Endothelial cell of umbilical vein (primary cell): ENCODE results near the gene HLX. TPM values are rescaled to one million over a fixed set of nuclear protein-coding genes. Genes with fewer than 3 reads are reported as not detected.

Experiments
- BruUV-seq: library from RNA; stranded (reverse); fragments of 400-500 nt; replicated peaks from 2 replicates; lab custom pipeline; 2021; lab: Mats Ljungman, UMichigan
- CTCF ChIA-PET: fragments of 300-600, 350-600 bp; sonication (Branson Sonifier 250); formaldehyde crosslinking; loops from one replicate; lab custom pipeline; 2021; ENCODE audit warnings: antibody characterized with exemption, inconsistent platforms; lab: Charles Lee
- POLR2A ChIA-PET: fragments of 300-600, 350-600 bp; sonication (Branson Sonifier 250); formaldehyde crosslinking; loops from one replicate; lab custom pipeline; 2021; ENCODE audit warnings: antibody characterized with exemption, inconsistent platforms; lab: Charles Lee
- DNase-seq: peaks from one replicate; pipeline ENCODE4 v3.0.0-alpha.2; 2011; ENCODE audit warnings: low read depth, low spot score
- FAIRE-seq: peaks from 2 replicates; lab custom pipeline; 2011; peaks lifted over from hg19 to GRCh38; lab: Jason Lieb, UNC
- H2AFZ ChIP-seq: 2 replicates; pipeline ENCODE4 v1.6.0; 2012; ENCODE audit warnings: low read depth, low read length, control low read depth, inconsistent platforms
- H3K27ac ChIP-seq: 2 replicates; pipeline ENCODE4 v1.5.1; 2011; ENCODE audit warnings: low read depth, mild to moderate bottlenecking, control low read depth, low read length, moderate library complexity; ENCODE audit not compliant: insufficient read depth
- H3K27me3 ChIP-seq, 2 experiments: 2 replicates each; pipeline versions ENCODE4 v1.6.0 to v1.6.1; 2011; ENCODE audit warnings: low read length in 2 of 2, mixed read lengths in 1 of 2; ENCODE audit not compliant: control insufficient read depth in 2 of 2, insufficient read depth in 2 of 2
- H3K36me3 ChIP-seq, 2 experiments: 2 replicates in 1 of 2; 3 replicates in 1 of 2; pipeline ENCODE4 v1.5.1; 2011; ENCODE audit warnings: low read length in 2 of 2, mild to moderate bottlenecking in 1 of 2, moderate library complexity in 1 of 2; ENCODE audit not compliant: control insufficient read depth in 2 of 2, insufficient read depth in 2 of 2; ENCODE audit errors: extremely low read depth in 1 of 2
- H3K4me1 ChIP-seq: 3 replicates; pipeline ENCODE4 v1.5.1; 2011; ENCODE audit warnings: mild to moderate bottlenecking, low read length; ENCODE audit not compliant: control insufficient read depth, insufficient read depth; ENCODE audit errors: extremely low read depth
- H3K4me2 ChIP-seq: 2 replicates; pipeline ENCODE4 v1.6.1; 2011; ENCODE audit warnings: low read length, control low read depth, mixed read lengths; ENCODE audit not compliant: insufficient read depth
- H3K4me3 ChIP-seq, 3 experiments: fragments of 200-600 bp in 1 of 3; sonication (generic), shearing (Covaris generic) in 1 of 3; replicated peaks in 1 of 3; 2 replicates each; pipeline ENCODE4 v1.5.1; 2011 to 2016; ENCODE audit warnings: control low read depth in 3 of 3, low read length in 3 of 3, mild to moderate bottlenecking in 2 of 3, inconsistent platforms in 1 of 3, low read depth in 1 of 3, moderate library complexity in 1 of 3; ENCODE audit not compliant: insufficient read depth in 1 of 3
- H3K79me2 ChIP-seq: 2 replicates; pipeline ENCODE4 v1.6.0; 2012; ENCODE audit warnings: low read length, inconsistent platforms; ENCODE audit not compliant: control insufficient read depth, insufficient read depth
- H3K9ac ChIP-seq: replicated peaks from 2 replicates; pipeline ENCODE3; 2011; ENCODE audit warnings: low read length, control low read depth; ENCODE audit not compliant: insufficient read depth; ENCODE audit errors: extremely low read depth
- H3K9me1 ChIP-seq: replicated peaks from 3 replicates; pipeline ENCODE4 v1.6.0; 2011; ENCODE audit warnings: mild to moderate bottlenecking, low read length; ENCODE audit not compliant: control insufficient read depth, insufficient read depth; ENCODE audit errors: extremely low read depth
- H3K9me3 ChIP-seq: replicated peaks from 2 replicates; pipeline ENCODE4 v1.5.1; 2012; ENCODE audit warnings: low read length, inconsistent platforms; ENCODE audit not compliant: control insufficient read depth, insufficient read depth
- H4K20me1 ChIP-seq: replicated peaks from 2 replicates; pipeline ENCODE3; 2011; ENCODE audit warnings: mild to moderate bottlenecking, low read length; ENCODE audit not compliant: control insufficient read depth, insufficient read depth; ENCODE audit errors: extremely low read depth
- CTCF ChIP-seq, 2 donors: IDR thresholded peaks; 1 replicate in 1 of 2; 2 replicates in 1 of 2; pipeline ENCODE4 v1.5.1; 2011; ENCODE audit warnings: low read length in 2 of 2, mild to moderate bottlenecking in 2 of 2, moderate library complexity in 2 of 2, control low read depth in 1 of 2, inconsistent platforms in 1 of 2, low read depth in 1 of 2; ENCODE audit not compliant: insufficient read depth in 1 of 2; ENCODE audit errors: extremely low read depth in 1 of 2
- EZH2 ChIP-seq: IDR thresholded peaks from 2 replicates; pipeline ENCODE4 v1.6.1; 2012; ENCODE audit warnings: borderline replicate concordance, low read depth, mild to moderate bottlenecking, moderate library complexity, low read length, inconsistent platforms; ENCODE audit not compliant: severe bottlenecking
- FOS ChIP-seq: IDR thresholded peaks from 2 replicates; pipeline ENCODE4 v1.6.1; 2011; ENCODE audit warnings: mild to moderate bottlenecking, low read length, moderate library complexity, borderline replicate concordance; ENCODE audit not compliant: insufficient read depth
- GATA2 ChIP-seq: IDR thresholded peaks from 2 replicates; pipeline ENCODE4 v1.7.0; 2011; ENCODE audit warnings: low read depth, mild to moderate bottlenecking, moderate library complexity, mixed read lengths, low read length; ENCODE audit not compliant: insufficient read length, insufficient read depth
- JUN ChIP-seq: IDR thresholded peaks from 2 replicates; pipeline ENCODE4 v1.6.1; 2011; ENCODE audit warnings: borderline replicate concordance, low read depth; ENCODE audit not compliant: insufficient read length, insufficient read depth
- MAX ChIP-seq: IDR thresholded peaks from 2 replicates; pipeline ENCODE4 v1.6.1; 2011; ENCODE audit not compliant: insufficient read depth, insufficient read length
- MYC ChIP-seq: IDR thresholded peaks from one replicate; pipeline ENCODE4 v1.6.1; 2011; ENCODE audit warnings: mild to moderate bottlenecking, low read depth, low read length
- POLR2A ChIP-seq: IDR thresholded peaks from 2 replicates; pipeline ENCODE4 v1.6.1; 2012; ENCODE audit warnings: low read depth, mild to moderate bottlenecking, control low read depth, low read length
- POLR2AphosphoS5 ChIP-seq: IDR thresholded peaks from 2 replicates; pipeline ENCODE4 v1.6.1; 2012; ENCODE audit warnings: low read depth, mild to moderate bottlenecking, control low read depth, low read length, moderate library complexity; ENCODE audit not compliant: insufficient read depth
- dilution Hi-C: fragments of 300-500 bp; cut with MboI; formaldehyde crosslinking; loops from one replicate; pipeline ENCODE4 v1.15.0; 2019; ENCODE audit warnings: low sequenced_read_pairs; ENCODE audit not compliant: extremely low pct_ligation_motif_present
- intact Hi-C: fragments of 100-400 bp; cut with micrococcal nuclease; formaldehyde crosslinking; loops from one replicate; pipeline ENCODE4 v1.10.0; 2022
- polyA plus RNA-seq, 4 experiments: library from polyadenylated mRNA; depleted of rRNA in 3 of 4; stranded (reverse) in 3 of 4; unstranded in 1 of 4; fragments of >200 nt; gene quantifications; 2 replicates each; pipeline versions ENCODE4 v1.2.1 to v1.2.3, GENCODE V29; 2011 to 2012; ENCODE audit warnings: missing spikeins in 1 of 4
- total RNA-seq: library from RNA; stranded (reverse); gene quantifications from 2 replicates; pipeline ENCODE4 v1.2.3, GENCODE V29; 2021

The HLX gene
- total and polyA plus RNA-seq, 2 donors (not counting 3 experiments of a cell fraction or from before 2014, with no cell fraction given): 7.5 to 39.1 TPM

- no TSS peak for BruUV-seq
- ChIA-PET CTCF (interaction anchor here (1.0 to 8.1 kb wide), 11 partner anchors 12 to 1583 kb away, joined by 3 to 111 read pairs (median 5); no protein-coding TSS in a partner anchor), POLR2A (no interaction called here)
- Histone ChIP-seq H2AFZ (no peak overlapping the region), H3K27me3 (peaks cover 0 to 16% of the 10 kb centered on the region in 2 experiments), H3K4me3 (no peak overlapping the region), H3K9me3 (no peaks in the 10 kb centered on the region), H3K27ac (no peak overlapping the region), H3K4me2 (no peak overlapping the region), H3K4me1 (peaks cover 27% of the 10 kb centered on the region), H3K36me3 (no peaks in the 10 kb centered on the region), H3K79me2 (no peaks in the 10 kb centered on the region), H4K20me1 (no peaks in the 10 kb centered on the region), H3K9me1 (no peaks in the 10 kb centered on the region), H3K9ac (no peak overlapping the region)
- no peak for FAIRE-seq
- dilution Hi-C loops: no loop called here
- intact Hi-C loops: no loop called here
- no peak for TF ChIP-seq MAX
- TF ChIP-seq FOS: no peak
- no peak for TF ChIP-seq POLR2A
- TF ChIP-seq EZH2: no peak
- no peak for TF ChIP-seq GATA2
- TF ChIP-seq CTCF (IDR thresholded peaks at IDR 0.05; ENCODE audit: extremely low read depth in 1 of 2, insufficient read depth in 1 of 2, low read depth in 1 of 2, low read length in 2 of 2): no peak
- TF ChIP-seq POLR2AphosphoS5: no peak
- no peak for TF ChIP-seq JUN
- no peak for TF ChIP-seq MYC
- DNase-seq: no peak
Observed at GRCh38 chr1:220873087-220873486, 6.2 kb upstream of the HLX start.
